K562 (cell line): ENCODE measurements around the gene METAP1D. TPM values are rescaled to one million over a fixed set of nuclear protein-coding genes. Genes with fewer than 3 reads are reported as not detected.

ENCODE experiments used
- ARID2 ChIP-seq: fragments of 450-650 bp; IDR thresholded peaks from 2 replicates; pipeline ENCODE4 v1.6.1; 2017; ENCODE audit warnings: antibody characterized with exemption, mild to moderate bottlenecking
- ELK1 ChIP-seq: sonication (generic); formaldehyde crosslinking; IDR thresholded peaks from 2 replicates; pipeline ENCODE4 v1.8.1; 2022; ENCODE audit warnings: missing genetic modification reagents
- FOXA1 ChIP-seq: fragments of 450-650 bp; IDR thresholded peaks from 2 replicates; pipeline ENCODE4 v1.6.1; 2016; ENCODE audit warnings: mild to moderate bottlenecking, borderline replicate concordance
- GATAD2A ChIP-seq: fragments of 450-650 bp; IDR thresholded peaks from 2 replicates; pipeline ENCODE4 v1.6.1; 2017
- HLTF ChIP-seq: fragments of 450-650 bp; IDR thresholded peaks from 2 replicates; pipeline ENCODE4 v1.6.1; 2016
- JUNB ChIP-seq: fragments of 450-650 bp; formaldehyde crosslinking; conservative IDR thresholded peaks from 2 replicates; pipeline ENCODE4 v1.4.0; 2020; ENCODE audit warnings: mild to moderate bottlenecking
- KDM4B ChIP-seq, 2 experiments: fragments of 450-650 bp in 1 of 2; sonication (generic) in 1 of 2; IDR thresholded peaks; 2 replicates each; pipeline ENCODE4 v1.6.1; 2016 to 2017; ENCODE audit warnings: borderline replicate concordance in 2 of 2, antibody characterized with exemption in 1 of 2, low read depth in 1 of 2, mild to moderate bottlenecking in 1 of 2
- KLF16 ChIP-seq: IDR thresholded peaks from 2 replicates; pipeline ENCODE4 v1.6.1; 2016; ENCODE audit warnings: antibody characterized with exemption
- MCM5 ChIP-seq: fragments of 450-650 bp; IDR thresholded peaks from 2 replicates; pipeline ENCODE4 v1.6.1; 2016; ENCODE audit warnings: low read depth
- MTA1 ChIP-seq: fragments of 450-650 bp; IDR thresholded peaks from 2 replicates; pipeline ENCODE4 v1.6.1; 2017; ENCODE audit warnings: borderline replicate concordance
- NFE2L1 ChIP-seq: fragments of 450-650 bp; IDR thresholded peaks from 2 replicates; pipeline ENCODE4 v1.6.1; 2016; ENCODE audit warnings: missing genetic modification characterization, low read depth, mild to moderate bottlenecking, missing compliant biosample characterization, moderate library complexity, borderline replicate concordance
- NR3C1 ChIP-seq: sonication (generic); formaldehyde crosslinking; IDR thresholded peaks from 2 replicates; pipeline ENCODE4 v1.8.1; 2022; ENCODE audit warnings: missing genetic modification reagents
- NRF1 ChIP-seq, 2 experiments: fragments of 450-650 bp; IDR thresholded peaks in 1 of 2; conservative IDR thresholded peaks in 1 of 2; 2 replicates each; pipeline ENCODE4 v1.6.1; 2014; ENCODE audit warnings: mild to moderate bottlenecking in 2 of 2
- POLR2AphosphoS5 ChIP-seq: IDR thresholded peaks from 2 replicates; pipeline ENCODE4 v1.6.1; 2011; ENCODE audit warnings: mild to moderate bottlenecking, low read depth, low read length, moderate library complexity; ENCODE audit not compliant: control insufficient read depth, insufficient read depth
- RFX1 ChIP-seq: fragments of 450-650 bp; IDR thresholded peaks from 2 replicates; pipeline ENCODE4 v1.6.1; 2016; ENCODE audit warnings: mild to moderate bottlenecking, moderate library complexity
- SMAD2 ChIP-seq: fragments of 150-350 bp; IDR thresholded peaks from 2 replicates; pipeline ENCODE4 v1.6.1; 2014; ENCODE audit warnings: low read depth, mild to moderate bottlenecking, low read length
- TCF7 ChIP-seq: sonication (generic); IDR thresholded peaks from 2 replicates; pipeline ENCODE4 v1.6.1; 2016; ENCODE audit warnings: antibody characterized with exemption, borderline replicate concordance
- ZBED1 ChIP-seq: IDR thresholded peaks from 2 replicates; pipeline ENCODE4 v1.6.1; 2014
- ZC3H11A ChIP-seq: IDR thresholded peaks from 2 replicates; pipeline ENCODE4 v1.6.1; 2012; ENCODE audit warnings: low read depth, low read length, improper control_type of control experiment
- ZFP30 ChIP-seq: fragments of 250-450 bp; sonication (Bioruptor Pico); IDR thresholded peaks from 2 replicates; pipeline ENCODE4 v1.8.0; 2022; ENCODE audit warnings: moderate library complexity, mild to moderate bottlenecking, inconsistent platforms, borderline replicate concordance
- ZNF551 ChIP-seq: fragments of 250-450 bp; sonication (Bioruptor Pico); IDR thresholded peaks from 2 replicates; pipeline ENCODE4 v1.5.0; 2021; ENCODE audit warnings: mild to moderate bottlenecking, moderate library complexity
- ZNF586 ChIP-seq: fragments of 450-650 bp; formaldehyde crosslinking; conservative IDR thresholded peaks from 2 replicates; pipeline ENCODE4 v1.4.0; 2020; ENCODE audit warnings: mild to moderate bottlenecking, moderate library complexity
- ZNF778 ChIP-seq: fragments of 450-650 bp; formaldehyde crosslinking; IDR thresholded peaks from 2 replicates; pipeline ENCODE4 v1.4.0; 2020; ENCODE audit warnings: mild to moderate bottlenecking, moderate library complexity
- ZNF780A ChIP-seq: fragments of 250-450 bp; sonication (Bioruptor Pico); IDR thresholded peaks from 2 replicates; pipeline ENCODE4 v1.5.0; 2021; ENCODE audit warnings: mild to moderate bottlenecking
- polyA plus RNA-seq, 8 experiments: library from polyadenylated mRNA; depleted of rRNA in 4 of 8; stranded (reverse) in 5 of 8; unstranded in 3 of 8; fragments of >200 nt; fragmentation: Nextera tagmentation in 2 of 8; fragmentation: Illumina TruSeq in 1 of 8; extraction: Ambion mirVana in 2 of 8; extraction: Trizol in 1 of 8; gene quantifications; 2 replicates each; pipeline versions ENCODE4 v1.2.1 to v1.2.3, GENCODE V29; 2011 to 2014; ENCODE audit warnings: inconsistent platforms in 1 of 8, missing spikeins in 1 of 8
- total RNA-seq, 7 experiments: library from RNA; depleted of rRNA in 6 of 7; stranded (reverse); fragments of >200 nt in 6 of 7; fragmentation: Illumina TruSeq in 2 of 7; extraction: Trizol in 2 of 7; gene quantifications; 2 replicates each; pipeline versions ENCODE4 v1.2.1 to v1.2.3, GENCODE V29; 2011 to 2021; ENCODE audit warnings: low replicate concordance in 1 of 7
- TF ChIP-seq, protein P1 (sequence below): fragments of 250-450 bp; sonication (Bioruptor Pico); IDR thresholded peaks from 2 replicates; pipeline ENCODE4 v1.4.0; 2020; ENCODE audit warnings: mild to moderate bottlenecking
- TF ChIP-seq, protein P2 (sequence below), 2 experiments: IDR thresholded peaks in 1 of 2; conservative IDR thresholded peaks in 1 of 2; 2 replicates each; pipeline ENCODE4 v1.6.1; 2016; ENCODE audit warnings: low read depth in 2 of 2, mild to moderate bottlenecking in 1 of 2, missing compliant biosample characterization in 1 of 2, missing genetic modification characterization in 1 of 2, moderate library complexity in 1 of 2

The METAP1D gene
- total and polyA plus RNA-seq, 9 of the 15 experiments (the other 6 are each of a cell fraction or from before 2014, with no cell fraction given), result 8.0 to 23.4 (median 15.7) TPM

DNA sequence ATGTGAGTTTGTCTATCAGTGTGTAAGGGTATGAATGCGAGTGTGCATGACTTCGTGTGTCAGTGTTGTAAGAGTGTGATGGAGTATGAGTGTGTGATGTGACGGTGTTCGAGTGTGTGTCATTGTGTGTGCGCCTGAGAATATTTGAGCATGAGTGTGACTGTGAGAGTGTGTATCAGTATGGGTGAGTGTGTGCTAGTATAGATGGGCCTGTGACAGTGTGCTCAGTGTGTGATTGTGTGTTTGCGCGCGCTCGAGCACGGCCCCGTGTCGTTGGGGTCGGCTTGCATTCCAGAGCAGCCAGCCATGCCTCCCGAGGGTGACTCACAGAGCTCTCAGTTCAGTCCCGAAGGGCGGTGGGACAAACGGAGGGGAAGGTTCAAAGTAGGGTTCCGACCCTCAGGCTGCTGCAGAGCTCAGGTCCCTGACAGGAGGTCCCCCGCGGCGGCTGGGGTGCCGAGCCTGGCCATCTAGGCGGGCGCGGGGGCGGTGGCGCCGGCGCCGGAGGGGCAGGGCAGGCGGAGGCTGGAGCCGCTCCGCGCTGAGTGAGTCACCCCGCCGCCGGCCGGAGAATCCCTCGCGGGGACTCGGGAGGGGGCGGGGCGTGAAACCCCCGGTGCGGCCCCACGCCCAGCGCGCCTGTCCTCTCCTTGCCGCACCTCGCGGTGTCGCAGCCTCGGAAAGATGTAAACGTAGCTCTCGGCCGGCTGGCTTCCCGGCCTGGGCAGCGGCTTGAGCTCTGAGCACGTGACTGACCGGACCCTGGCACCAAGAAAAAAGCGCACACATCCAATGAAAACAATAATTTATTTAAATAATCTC lies 99.1 kb downstream of the METAP1D start (continued):
- TF ChIP-seq, protein P1, sequence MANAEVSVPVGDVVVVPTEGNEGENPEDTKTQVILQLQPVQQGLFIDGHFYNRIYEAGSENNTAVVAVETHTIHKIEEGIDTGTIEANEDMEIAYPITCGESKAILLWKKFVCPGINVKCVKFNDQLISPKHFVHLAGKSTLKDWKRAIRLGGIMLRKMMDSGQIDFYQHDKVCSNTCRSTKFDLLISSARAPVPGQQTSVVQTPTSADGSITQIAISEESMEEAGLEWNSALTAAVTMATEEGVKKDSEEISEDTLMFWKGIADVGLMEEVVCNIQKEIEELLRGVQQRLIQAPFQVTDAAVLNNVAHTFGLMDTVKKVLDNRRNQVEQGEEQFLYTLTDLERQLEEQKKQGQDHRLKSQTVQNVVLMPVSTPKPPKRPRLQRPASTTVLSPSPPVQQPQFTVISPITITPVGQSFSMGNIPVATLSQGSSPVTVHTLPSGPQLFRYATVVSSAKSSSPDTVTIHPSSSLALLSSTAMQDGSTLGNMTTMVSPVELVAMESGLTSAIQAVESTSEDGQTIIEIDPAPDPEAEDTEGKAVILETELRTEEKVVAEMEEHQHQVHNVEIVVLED (CRISPR knock-in tag), result peak; percentile 49
- no peak for TF ChIP-seq ZBED1
- no peak for TF ChIP-seq ELK1 (CRISPR knock-in tag)
- TF ChIP-seq MTA1, result peak; percentile 55
- no peak for TF ChIP-seq ZNF551 (CRISPR knock-in tag)
- TF ChIP-seq JUNB (CRISPR knock-in tag), result no peak; the same call in 1 of the 2 replicates
- no peak for TF ChIP-seq RFX1
- no peak for TF ChIP-seq NR3C1 (CRISPR knock-in tag)
- TF ChIP-seq NRF1 (conservative IDR thresholded peaks at IDR 0.05 in 1 of 2, IDR thresholded peaks at IDR 0.05 in 1 of 2), result peak; percentile 83 to 85
- no peak for TF ChIP-seq GATAD2A
- peak; percentile 90; the same call in 1 of the 2 replicates for TF ChIP-seq HLTF
- no peak for TF ChIP-seq ARID2
- TF ChIP-seq KLF16, result no peak
- TF ChIP-seq NFE2L1 (tag), result no peak
- TF ChIP-seq TCF7, result peak; percentile 84; the same call in 1 of the 2 replicates
- TF ChIP-seq, protein P2, sequence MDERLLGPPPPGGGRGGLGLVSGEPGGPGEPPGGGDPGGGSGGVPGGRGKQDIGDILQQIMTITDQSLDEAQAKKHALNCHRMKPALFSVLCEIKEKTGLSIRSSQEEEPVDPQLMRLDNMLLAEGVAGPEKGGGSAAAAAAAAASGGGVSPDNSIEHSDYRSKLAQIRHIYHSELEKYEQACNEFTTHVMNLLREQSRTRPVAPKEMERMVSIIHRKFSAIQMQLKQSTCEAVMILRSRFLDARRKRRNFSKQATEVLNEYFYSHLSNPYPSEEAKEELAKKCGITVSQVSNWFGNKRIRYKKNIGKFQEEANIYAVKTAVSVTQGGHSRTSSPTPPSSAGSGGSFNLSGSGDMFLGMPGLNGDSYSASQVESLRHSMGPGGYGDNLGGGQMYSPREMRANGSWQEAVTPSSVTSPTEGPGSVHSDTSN (CRISPR knock-in tag; IDR thresholded peaks at IDR 0.05; ENCODE audit: low read depth), result no peak
- TF ChIP-seq, protein P2 (tag; conservative IDR thresholded peaks at IDR 0.05; ENCODE audit: low read depth), result no peak
- TF ChIP-seq MCM5, result no peak
- TF ChIP-seq ZC3H11A, result no peak
- no peak for TF ChIP-seq ZFP30 (CRISPR knock-in tag)
- TF ChIP-seq POLR2AphosphoS5, result no peak
- no peak for TF ChIP-seq ZNF586 (CRISPR knock-in tag)
- no peak for TF ChIP-seq ZNF780A (CRISPR knock-in tag)
- no peak for TF ChIP-seq SMAD2
- peak in 1 of 2 experiments; percentile 73; a peak in 2 of 4 replicates for TF ChIP-seq KDM4B (IDR thresholded peaks at IDR 0.05; ENCODE audit: borderline replicate concordance in 2 of 2, low read depth in 1 of 2)
- no peak for TF ChIP-seq ZNF778 (CRISPR knock-in tag)
- TF ChIP-seq FOXA1, result no peak
